Upper lobe of left lung (tissue), 6 donors: Measurements from ENCODE around the gene CCNY. TPM values are rescaled to one million over a fixed set of nuclear protein-coding genes. Genes with fewer than 3 reads are reported as not detected.

Source experiments
- ATAC-seq, 2 donors: fragments of 200-7000 bp; cut with Tn5 transposase; one replicate each; pipeline ENCODE4 v1.9.1; 2022; ENCODE audit warnings: mild to moderate bottlenecking in 2 of 2, moderate library complexity in 2 of 2; ENCODE audit not compliant: low FRiP score in 2 of 2
- DNase-seq, 2 donors: peaks; one replicate each; pipeline ENCODE4 v3.0.0-alpha.2; 2019 to 2020
- H3K27ac ChIP-seq, 4 donors: fragments of 200-600 bp; sonication (generic); one replicate each; pipeline ENCODE4 v1.5.1; 2016 to 2019
- H3K27me3 ChIP-seq, 4 donors: fragments of 200-600 bp; sonication (generic); one replicate each; pipeline ENCODE4 v1.5.1; 2017 to 2019
- H3K36me3 ChIP-seq, 4 donors: fragments of 200-600 bp; sonication (generic); one replicate each; pipeline ENCODE4 v1.5.1; 2016 to 2019
- H3K4me1 ChIP-seq, 4 donors: fragments of 200-600 bp; sonication (generic); one replicate each; pipeline ENCODE4 v1.5.1; 2018 to 2019
- H3K4me3 ChIP-seq, 4 donors: fragments of 200-600 bp; sonication (generic); one replicate each; pipeline ENCODE4 v1.5.1; 2017 to 2019; ENCODE audit warnings: mild to moderate bottlenecking in 2 of 4, moderate library complexity in 1 of 4
- H3K9me3 ChIP-seq, 4 donors: fragments of 200-600 bp; sonication (generic); one replicate each; pipeline ENCODE4 v1.5.1; 2018 to 2019
- EP300 ChIP-seq, 4 donors: sonication (generic); formaldehyde crosslinking; IDR thresholded peaks; one replicate each; pipeline ENCODE4 v1.5.1; 2017; ENCODE audit warnings: antibody characterized with exemption in 4 of 4, control low read depth in 2 of 4
- POLR2A ChIP-seq, 4 donors: fragments of 450-650 bp; IDR thresholded peaks; one replicate each; pipeline ENCODE4 v1.5.1; 2016 to 2017; ENCODE audit warnings: antibody characterized with exemption in 4 of 4, mild to moderate bottlenecking in 2 of 4
- POLR2AphosphoS5 ChIP-seq, 2 donors: sonication (generic); formaldehyde crosslinking; IDR thresholded peaks; one replicate each; pipeline ENCODE4 v1.5.1; 2017; ENCODE audit warnings: antibody characterized with exemption in 2 of 2
- whole genome bisulfite sequencing, 2 donors: methylation state at CpG; one replicate each; pipeline ENCODE4 v1.1.5; 2017 to 2018; 5-methylcytosine and 5-hydroxymethylcytosine counted together
- total RNA-seq, 6 donors: library from RNA; depleted of rRNA in 4 of 6; stranded (reverse); fragments of >200 nt in 4 of 6; gene quantifications; one replicate each; pipeline versions ENCODE4 v1.1.0 to v1.2.1, GENCODE V29; 2016 to 2021
- TF ChIP-seq, protein P1 (sequence below), 6 experiments: fragments of 450-650 bp in 4 of 6; fragments of 200-600 bp in 2 of 6; sonication (generic) in 2 of 6; IDR thresholded peaks; one replicate each; pipeline ENCODE4 v1.5.1; 2016 to 2019; ENCODE audit warnings: antibody characterized with exemption in 6 of 6
- donor health status: DM: no; HTN: no; CAD: no; lungs with moderate emphysema.
- donor health status: DM: no; HTN: yes; CAD: no; lungs with severe emphysema.

CCNY gene
- total RNA-seq, 6 donors from 2014 or later: 22.0 to 80.8 (median 52.5) TPM

GRCh38 chr10:35503578-35503977 lies 167.3 kb downstream of the CCNY start:
- H3K36me3 ChIP-seq: no peaks in the 10 kb centered on the region
- H3K27ac ChIP-seq: no peak overlapping the region
- DNase-seq: no peak
- no peak for TF ChIP-seq POLR2A (IDR thresholded peaks at IDR 0.05)
- TF ChIP-seq, protein P1, sequence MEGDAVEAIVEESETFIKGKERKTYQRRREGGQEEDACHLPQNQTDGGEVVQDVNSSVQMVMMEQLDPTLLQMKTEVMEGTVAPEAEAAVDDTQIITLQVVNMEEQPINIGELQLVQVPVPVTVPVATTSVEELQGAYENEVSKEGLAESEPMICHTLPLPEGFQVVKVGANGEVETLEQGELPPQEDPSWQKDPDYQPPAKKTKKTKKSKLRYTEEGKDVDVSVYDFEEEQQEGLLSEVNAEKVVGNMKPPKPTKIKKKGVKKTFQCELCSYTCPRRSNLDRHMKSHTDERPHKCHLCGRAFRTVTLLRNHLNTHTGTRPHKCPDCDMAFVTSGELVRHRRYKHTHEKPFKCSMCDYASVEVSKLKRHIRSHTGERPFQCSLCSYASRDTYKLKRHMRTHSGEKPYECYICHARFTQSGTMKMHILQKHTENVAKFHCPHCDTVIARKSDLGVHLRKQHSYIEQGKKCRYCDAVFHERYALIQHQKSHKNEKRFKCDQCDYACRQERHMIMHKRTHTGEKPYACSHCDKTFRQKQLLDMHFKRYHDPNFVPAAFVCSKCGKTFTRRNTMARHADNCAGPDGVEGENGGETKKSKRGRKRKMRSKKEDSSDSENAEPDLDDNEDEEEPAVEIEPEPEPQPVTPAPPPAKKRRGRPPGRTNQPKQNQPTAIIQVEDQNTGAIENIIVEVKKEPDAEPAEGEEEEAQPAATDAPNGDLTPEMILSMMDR (IDR thresholded peaks at IDR 0.05): no peak
- TF ChIP-seq EP300 (IDR thresholded peaks at IDR 0.05): no peak
- no peak for TF ChIP-seq POLR2AphosphoS5 (IDR thresholded peaks at IDR 0.05)
- H3K4me3 ChIP-seq: no peak overlapping the region
- peaks cover 0 to 6% (median 1%) of the 10 kb centered on the region in 4 donors for H3K4me1 ChIP-seq
- whole genome bisulfite sequencing, 2 donors: 80 to 88% methylated on average over 5 of the region's 5 CpGs
- no peaks in the 10 kb centered on the region for H3K27me3 ChIP-seq
- no peaks in the 10 kb centered on the region for H3K9me3 ChIP-seq
- ATAC-seq: no peak

DNA sequence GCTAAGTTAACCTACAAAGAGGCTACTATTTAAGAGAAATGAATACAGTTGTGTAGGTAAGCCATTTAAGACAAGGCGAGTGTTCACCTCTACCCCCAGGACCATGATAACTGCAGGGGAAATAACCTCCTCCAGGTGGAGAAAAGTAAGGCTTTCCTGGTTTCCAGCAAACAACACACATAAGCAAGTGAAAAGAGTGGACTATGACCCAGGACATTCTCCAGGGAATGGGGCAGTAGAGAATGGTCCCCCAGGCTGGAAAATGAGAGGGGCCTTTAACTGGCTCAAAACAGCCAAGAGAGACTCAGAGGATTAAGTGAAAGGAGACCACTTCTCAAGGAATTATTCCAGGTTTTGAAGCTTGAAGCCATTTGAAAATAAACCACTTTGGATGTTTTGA lies 167.8 kb downstream of the CCNY start:
- Histone ChIP-seq H3K9me3 (no peaks in the 10 kb centered on the region), H3K36me3 (no peaks in the 10 kb centered on the region), H3K27ac (no peak overlapping the region), H3K27me3 (no peaks in the 10 kb centered on the region), H3K4me3 (no peak overlapping the region), H3K4me1 (peaks cover 0 to 6% (median 1%) of the 10 kb centered on the region in 4 donors)
- ATAC-seq (no peak), DNase-seq (no peak)
- TF ChIP-seq, protein P1 (IDR thresholded peaks at IDR 0.05): no peak
- TF ChIP-seq POLR2A (IDR thresholded peaks at IDR 0.05): no peak
- TF ChIP-seq POLR2AphosphoS5 (IDR thresholded peaks at IDR 0.05): no peak
- no peak for TF ChIP-seq EP300 (IDR thresholded peaks at IDR 0.05)
- 81 to 96% methylated on average over 1 of the region's 1 CpG for WGBS, 2 donors

DNA sequence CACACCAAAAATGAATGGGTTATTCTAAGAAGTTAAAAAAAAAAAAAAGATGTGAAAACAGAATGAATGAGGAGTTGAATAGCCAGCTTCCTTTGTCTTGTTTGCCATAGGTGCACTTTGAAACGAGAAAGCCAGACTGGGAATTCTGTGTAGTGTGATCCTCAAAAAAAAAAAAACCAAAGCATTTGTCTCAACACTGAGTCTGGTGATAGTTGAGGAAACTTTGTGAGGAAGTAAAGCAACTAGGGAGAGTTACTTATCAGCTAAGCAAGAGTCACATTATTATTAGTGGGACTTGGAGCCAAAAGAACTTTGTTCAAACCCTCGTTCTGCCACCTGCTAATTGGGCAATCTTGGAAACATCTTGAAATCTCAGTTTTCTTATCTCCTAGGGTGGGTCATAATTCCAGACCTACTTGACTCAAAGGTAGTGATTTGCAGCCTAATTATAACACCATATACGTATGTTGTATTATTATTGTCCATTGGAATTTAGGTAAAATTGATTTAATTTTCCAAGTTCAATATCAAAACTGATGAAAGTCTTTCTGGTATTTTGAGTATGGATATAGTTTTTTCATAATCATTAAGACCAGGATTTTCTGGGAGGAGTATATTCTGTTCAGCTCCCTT lies 169.0 kb downstream of the CCNY start:
- H3K4me3 ChIP-seq: no peak overlapping the region
- H3K9me3 ChIP-seq: no peaks in the 10 kb centered on the region
- 71 to 72% methylated on average over 3 of the region's 3 CpGs for WGBS, 2 donors
- TF ChIP-seq POLR2AphosphoS5 (IDR thresholded peaks at IDR 0.05) (no peak), EP300 (IDR thresholded peaks at IDR 0.05) (no peak), POLR2A (IDR thresholded peaks at IDR 0.05) (no peak)
- TF ChIP-seq, protein P1 (IDR thresholded peaks at IDR 0.05): no peak
- no peaks in the 10 kb centered on the region for H3K36me3 ChIP-seq
- H3K4me1 ChIP-seq: peaks cover 0 to 6% (median 1%) of the 10 kb centered on the region in 4 donors
- no peaks in the 10 kb centered on the region for H3K27me3 ChIP-seq
- H3K27ac ChIP-seq: no peak overlapping the region
- ATAC-seq (no peak), DNase-seq (no peak)

GRCh38 chr10:35506741-35507140 lies 170.4 kb downstream of the CCNY start:
- Histone ChIP-seq H3K9me3 (no peaks in the 10 kb centered on the region), H3K4me1 (peaks cover 0 to 6% (median 1%) of the 10 kb centered on the region in 4 donors), H3K4me3 (no peak overlapping the region), H3K27ac (no peak overlapping the region), H3K36me3 (peaks cover 0 to 6% (median 0%) of the 10 kb centered on the region in 4 donors), H3K27me3 (no peaks in the 10 kb centered on the region)
- no peak for DNase-seq
- TF ChIP-seq POLR2AphosphoS5 (IDR thresholded peaks at IDR 0.05) (no peak), EP300 (IDR thresholded peaks at IDR 0.05) (no peak), POLR2A (IDR thresholded peaks at IDR 0.05) (no peak)
- TF ChIP-seq, protein P1 (IDR thresholded peaks at IDR 0.05): no peak
- ATAC-seq: no peak
